ENCODE results near the gene TJAP1. TPM values are rescaled to one million over a fixed set of nuclear protein-coding genes. Genes with fewer than 3 reads are reported as not detected.

The TJAP1 gene
- total RNA-seq, 1 experiment from 2014 or later: 50.5 TPM

DNA sequence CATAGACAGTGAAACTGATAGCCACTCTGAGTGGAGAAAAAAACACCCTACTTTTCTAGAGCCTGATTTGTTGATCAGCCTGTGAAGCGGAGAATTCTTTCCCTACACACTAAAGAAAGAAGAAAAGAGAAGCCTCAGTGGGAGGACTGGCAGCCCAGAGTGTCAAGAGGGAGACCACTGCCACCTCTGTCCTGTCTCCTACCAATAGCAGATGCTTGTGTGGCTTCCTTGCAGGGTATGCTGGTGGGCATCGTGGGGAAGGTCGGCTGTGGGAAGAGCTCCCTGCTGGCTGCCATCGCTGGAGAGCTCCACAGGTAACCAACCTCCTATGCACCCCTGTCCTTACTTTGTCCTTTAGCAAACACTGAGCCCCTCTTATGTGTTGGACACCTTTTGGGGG is 39.7 kb upstream of the TJAP1 start:
- POLR2A ChIA-PET (ENCODE audit: unreplicated experiment): interaction anchor here (1.6 kb wide), 1 partner anchor 68 kb away, joined by 6 read pairs; the partner anchor contains the start of gene ZNF318
- TF ChIP-seq EZH2 (IDR thresholded peaks at IDR 0.05; ENCODE audit: low read depth): no peak
- TF ChIP-seq CTCF (conservative IDR thresholded peaks at IDR 0.05): no peak
- CTCF ChIA-PET: interaction anchor here (0.6 to 1.9 kb wide), 2 partner anchors 42 to 59 kb away, joined by 3 to 11 read pairs; no protein-coding TSS in a partner anchor
- no peak overlapping the region for H3K4me3 ChIP-seq
- intact Hi-C loops (cut with micrococcal nuclease; ENCODE audit: unreplicated experiment): loop anchor here (10.0 kb wide), 1 partner anchor 57 kb away; no protein-coding TSS in a partner anchor
- H3K9me2 ChIP-seq (ENCODE audit: insufficient read depth): no peaks in the 10 kb centered on the region
- H3K27ac ChIP-seq: peak overlapping the region; percentile 79
- DNase-seq: no peak
- H4K20me1 ChIP-seq (ENCODE audit: insufficient read depth): no peaks in the 10 kb centered on the region
- no peaks in the 10 kb centered on the region for H3K36me3 ChIP-seq (ENCODE audit: low read depth)
- H3K4me2 ChIP-seq: peak overlapping the region; percentile 63
- peaks cover 29% of the 10 kb centered on the region for H3F3A ChIP-seq (ENCODE audit: insufficient read depth, low read depth)
- no peaks in the 10 kb centered on the region for H3K9me3 ChIP-seq (ENCODE audit: insufficient read depth, low read depth)
- H2AFZ ChIP-seq: no peak overlapping the region
- peaks cover 36% of the 10 kb centered on the region for H3K4me1 ChIP-seq (replicated peaks; ENCODE audit: insufficient read depth)
- BruUV-seq (replicated peaks): no TSS peak
- H3K27me3 ChIP-seq (ENCODE audit: insufficient read depth, low read depth): no peaks in the 10 kb centered on the region
- no peaks in the 10 kb centered on the region for H3K79me2 ChIP-seq (ENCODE audit: low read depth)

DNA sequence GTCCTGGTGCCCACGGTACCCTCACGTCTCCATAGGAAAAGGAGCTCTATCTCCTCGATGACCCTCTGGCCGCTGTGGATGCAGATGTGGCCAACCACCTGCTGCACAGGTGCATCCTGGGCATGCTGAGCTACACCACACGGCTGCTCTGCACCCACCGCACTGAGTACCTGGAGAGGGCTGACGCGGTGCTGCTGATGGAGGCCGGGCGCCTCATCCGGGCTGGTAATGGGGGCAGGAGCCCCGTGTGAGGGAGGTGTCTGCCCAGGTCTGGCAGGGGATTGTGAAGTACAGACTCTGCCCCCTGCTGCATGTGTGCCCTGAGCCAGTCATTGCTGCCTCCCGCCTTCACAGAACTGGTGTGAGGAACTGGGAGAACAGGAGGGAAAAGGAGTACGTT is 34.4 kb upstream of the TJAP1 start:
- no peaks in the 10 kb centered on the region for H3K9me3 ChIP-seq (ENCODE audit: insufficient read depth, low read depth)
- no peaks in the 10 kb centered on the region for H3K9me2 ChIP-seq (ENCODE audit: insufficient read depth)
- POLR2A ChIA-PET (ENCODE audit: unreplicated experiment): no interaction called here
- H3K4me3 ChIP-seq: no peak overlapping the region
- H3K27me3 ChIP-seq (ENCODE audit: insufficient read depth, low read depth): no peaks in the 10 kb centered on the region
- intact Hi-C loops (cut with micrococcal nuclease; ENCODE audit: unreplicated experiment): no loop called here
- peaks cover 4% of the 10 kb centered on the region for H3K4me1 ChIP-seq (replicated peaks; ENCODE audit: insufficient read depth)
- CTCF ChIA-PET: no interaction called here
- H3K36me3 ChIP-seq (ENCODE audit: low read depth): no peaks in the 10 kb centered on the region
- peaks cover 2% of the 10 kb centered on the region; the same call in 1 of the 2 replicates for H3F3A ChIP-seq (ENCODE audit: insufficient read depth, low read depth)
- DNase-seq: no peak
- no peaks in the 10 kb centered on the region for H4K20me1 ChIP-seq (ENCODE audit: insufficient read depth)
- H3K4me2 ChIP-seq: no peak overlapping the region
- no peak overlapping the region for H3K27ac ChIP-seq
- no peaks in the 10 kb centered on the region for H3K79me2 ChIP-seq (ENCODE audit: low read depth)
- H2AFZ ChIP-seq: no peak overlapping the region
- TF ChIP-seq EZH2 (IDR thresholded peaks at IDR 0.05; ENCODE audit: low read depth): no peak
- TF ChIP-seq CTCF (conservative IDR thresholded peaks at IDR 0.05): no peak
- no TSS peak for BruUV-seq (replicated peaks)

GRCh38 chr6:43444036-43444435 is 33.3 kb upstream of the TJAP1 start:
- Histone ChIP-seq H4K20me1 (ENCODE audit: insufficient read depth) (no peaks in the 10 kb centered on the region), H3K36me3 (ENCODE audit: low read depth) (no peaks in the 10 kb centered on the region), H3K9me2 (ENCODE audit: insufficient read depth) (no peaks in the 10 kb centered on the region), H3K79me2 (ENCODE audit: low read depth) (no peaks in the 10 kb centered on the region), H3K27ac (no peak overlapping the region), H3K4me3 (no peak overlapping the region), H3F3A (ENCODE audit: insufficient read depth, low read depth) (no peaks in the 10 kb centered on the region), H3K4me1 (replicated peaks; ENCODE audit: insufficient read depth) (no peaks in the 10 kb centered on the region), H3K9me3 (ENCODE audit: insufficient read depth, low read depth) (no peaks in the 10 kb centered on the region), H3K27me3 (ENCODE audit: insufficient read depth, low read depth) (no peaks in the 10 kb centered on the region), H3K4me2 (no peak overlapping the region), H2AFZ (no peak overlapping the region)
- no peak for TF ChIP-seq EZH2 (IDR thresholded peaks at IDR 0.05; ENCODE audit: low read depth)
- no peak for TF ChIP-seq CTCF (conservative IDR thresholded peaks at IDR 0.05)
- intact Hi-C loops (cut with micrococcal nuclease; ENCODE audit: unreplicated experiment): no loop called here
- no TSS peak for BruUV-seq (replicated peaks)
- no peak for DNase-seq
- ChIA-PET POLR2A (ENCODE audit: unreplicated experiment) (no interaction called here), CTCF (no interaction called here)
